Diencephalon (tissue), 1 donor: ENCODE results near the gene GGTLC3. TPM values are rescaled to one million over a fixed set of nuclear protein-coding genes. Genes with fewer than 3 reads are reported as not detected.

Experiments used
- total RNA-seq: library from RNA; depleted of rRNA; stranded (reverse); fragments of >200 nt; gene quantifications from one replicate; pipeline ENCODE4 v1.2.3, GENCODE V29; 2014

GGTLC3 gene
- total RNA-seq = not detected

DNA sequence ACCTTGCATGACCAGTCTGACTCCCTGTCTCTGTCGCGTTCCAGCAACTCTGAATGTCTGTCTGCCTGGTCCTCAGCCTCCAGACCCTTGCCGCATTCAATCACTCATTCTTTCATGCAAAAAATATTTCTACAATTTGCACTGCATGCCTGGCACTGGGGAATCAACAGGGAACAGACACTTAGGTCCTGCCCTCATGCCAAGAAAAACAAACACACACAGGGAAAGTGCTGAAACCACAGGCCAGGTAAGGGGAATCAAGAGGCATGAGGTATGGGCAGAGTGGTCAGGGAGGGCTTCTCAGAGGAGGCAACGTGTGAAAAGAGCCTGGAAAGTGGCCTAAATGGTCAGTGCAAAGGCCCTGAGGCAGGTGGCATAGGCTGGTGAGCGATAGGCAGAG lies at the start of gene GGTLC3:
Gene GGTLC3, minus strand, starts transcription at position 101 of the 400 bp plus-strand sequence. CDS start 264 bp downstream, outside the sequence.

DNA sequence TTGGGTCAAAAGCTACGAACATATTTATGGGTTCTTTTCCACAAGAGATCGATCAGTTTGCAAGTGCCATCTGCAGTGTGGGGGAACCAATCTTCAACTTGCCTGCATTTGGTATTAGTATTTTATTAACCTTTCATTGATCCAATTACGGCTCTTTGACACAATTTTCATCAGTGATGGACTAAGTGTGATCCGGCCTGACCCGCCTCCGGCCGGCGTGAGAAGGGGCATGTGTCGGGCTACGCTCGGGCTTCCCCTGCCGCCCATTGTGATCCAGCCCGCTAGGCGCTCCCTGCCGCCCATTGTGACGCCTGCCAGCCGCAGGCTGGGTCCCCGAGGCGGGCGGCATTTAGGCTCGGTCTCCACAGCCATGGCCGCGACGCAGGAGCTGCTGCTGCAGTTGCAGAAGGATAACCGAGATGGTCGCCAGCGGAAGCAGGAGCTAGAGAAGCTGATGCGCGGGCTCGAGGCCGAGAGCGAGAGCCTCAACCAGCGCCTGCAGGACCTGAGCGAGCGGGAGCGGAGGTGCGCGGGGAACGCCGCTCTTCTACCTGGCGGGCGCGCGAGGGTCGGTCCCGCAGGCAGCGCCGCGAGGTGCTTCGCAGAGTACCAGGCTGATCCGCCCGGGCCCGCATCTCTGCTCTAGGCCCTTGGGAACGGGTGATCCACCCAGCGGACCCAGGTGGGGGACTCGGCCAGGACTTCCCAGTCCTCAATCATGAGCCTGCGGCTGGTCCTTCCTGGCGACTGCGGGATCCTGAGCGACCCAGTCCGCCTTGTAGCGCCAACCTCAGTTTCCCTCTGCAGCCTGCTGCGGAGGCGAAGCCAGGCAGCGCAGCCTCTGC lies 10.0 kb upstream of the GGTLC3 start, which contains the start of gene TMEM191B:
Gene TMEM191B, plus strand, starts transcription at position 51 of the 845 bp plus-strand sequence. Its CDS starts 179 bp downstream, at position 230.

Other genes starting within 250 kb of the GGTLC3 start
- 7.2 TPM for gene TMEM191B, start 9.6 kb upstream of the GGTLC3 start, total RNA-seq
- gene RIMBP3, start 93.8 kb upstream of the GGTLC3 start, total RNA-seq = 4.2 TPM